ENCODE results near the gene GNB1.
"Not testable (repeated sequence)": the region's sequence is repeated elsewhere in the genome, so short reads cannot be mapped to it uniquely, and the experiment has no call there.

GNB1 gene

GRCh38 chr1:1741013-1741412 is 149.9 kb downstream of the GNB1 start:
- not testable (repeated sequence) for DNase-seq (ENCODE audit: low spot score)

- DNase-seq (ENCODE audit: low spot score) = not testable (repeated sequence)
These were observed 152.0 kb downstream of the GNB1 start for GRCh38 chr1:1738799-1739337.

DNA sequence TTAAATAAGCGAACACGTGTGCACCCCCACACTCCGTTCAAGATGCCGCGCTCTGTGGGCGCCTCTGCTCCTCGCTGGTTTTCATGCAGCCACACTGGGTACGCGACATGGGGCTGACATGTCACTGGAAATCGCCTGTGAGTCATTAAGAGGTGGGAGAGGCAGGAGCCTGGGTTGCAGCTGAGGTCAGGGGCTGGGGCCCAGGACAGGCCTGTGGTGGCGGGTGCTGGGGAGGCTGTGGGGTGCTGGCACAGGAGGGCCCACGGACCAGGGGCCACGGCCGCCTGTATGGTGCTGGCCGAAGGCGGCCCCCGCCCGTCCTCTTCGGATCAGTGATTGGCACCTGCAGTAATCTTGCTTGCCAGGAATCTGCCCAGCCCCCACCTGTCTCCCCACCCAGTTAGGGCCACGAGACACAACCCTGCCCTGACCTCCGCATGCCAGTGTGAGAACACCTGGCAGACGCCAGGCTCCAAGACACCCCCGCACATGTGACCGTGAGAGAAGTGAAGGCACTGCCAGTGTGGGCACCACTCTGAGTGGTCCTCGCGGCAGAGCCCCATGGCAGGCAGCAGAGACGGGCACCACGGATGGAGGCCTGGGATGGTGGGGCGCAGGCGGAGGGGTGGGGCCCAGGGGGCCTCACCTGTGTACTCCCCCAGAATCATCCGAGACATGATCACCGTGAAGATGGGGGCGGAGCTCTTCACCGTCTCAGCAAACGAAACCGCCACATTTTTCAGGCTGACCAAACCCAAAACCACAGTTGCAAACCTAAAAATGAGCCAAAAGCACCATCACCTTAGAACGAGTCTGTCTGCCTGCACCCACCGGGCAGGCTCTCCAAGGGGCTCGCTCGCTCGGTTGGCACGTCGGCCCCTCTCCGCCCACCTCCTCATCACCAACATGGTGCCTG is 153.0 kb downstream of the GNB1 start:
- DNase-seq (ENCODE audit: low spot score) = not testable (repeated sequence)

Data from ecto neural progenitor cell (in vitro differentiated cells).